ENCODE data around the gene HSD17B11.
"Not testable (repeated sequence)": the region's sequence is repeated elsewhere in the genome, so short reads cannot be mapped to it uniquely, and the experiment has no call there.

HSD17B11 gene

DNA sequence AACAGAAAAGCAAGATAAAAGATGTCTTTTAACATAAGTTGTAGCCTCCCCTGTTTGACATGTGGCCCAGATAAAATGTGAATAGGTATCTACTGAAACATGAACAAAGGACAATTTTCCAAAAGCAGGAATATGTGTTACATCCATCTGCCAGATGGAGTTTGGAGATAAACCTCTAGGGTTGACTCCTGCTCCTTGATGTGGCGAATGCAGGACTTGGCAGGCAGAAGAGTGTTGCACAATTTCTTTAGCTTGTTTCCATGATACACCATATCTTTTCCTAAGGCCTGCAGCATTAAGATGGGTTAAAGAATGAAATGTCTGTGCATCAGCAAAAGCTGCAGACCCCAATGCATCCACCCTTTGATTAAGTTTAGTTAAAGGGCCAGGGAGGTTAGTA lies 12.7 kb upstream of the HSD17B11 start:
- not testable (repeated sequence) for DNase-seq

DNA sequence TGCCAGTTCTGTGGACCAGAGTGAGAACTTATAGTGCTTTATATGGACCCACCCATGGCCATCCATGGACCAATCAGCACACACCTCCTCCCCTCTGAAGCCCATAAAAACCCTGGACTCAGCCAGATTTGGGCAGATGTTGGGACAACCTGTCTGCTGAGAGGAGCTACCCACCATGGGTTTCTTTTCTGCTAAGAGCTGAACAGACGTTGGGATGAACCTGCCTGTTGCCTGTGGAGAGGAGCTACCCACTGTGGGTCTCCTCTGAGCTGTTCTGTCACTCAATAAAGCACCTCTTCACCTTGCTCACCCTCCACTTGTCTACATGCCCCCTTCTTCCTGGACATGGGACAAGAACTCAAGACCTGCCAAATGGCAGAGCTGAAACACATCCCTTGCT lies 9.0 kb upstream of the HSD17B11 start:
- no peak for DNase-seq

DNA sequence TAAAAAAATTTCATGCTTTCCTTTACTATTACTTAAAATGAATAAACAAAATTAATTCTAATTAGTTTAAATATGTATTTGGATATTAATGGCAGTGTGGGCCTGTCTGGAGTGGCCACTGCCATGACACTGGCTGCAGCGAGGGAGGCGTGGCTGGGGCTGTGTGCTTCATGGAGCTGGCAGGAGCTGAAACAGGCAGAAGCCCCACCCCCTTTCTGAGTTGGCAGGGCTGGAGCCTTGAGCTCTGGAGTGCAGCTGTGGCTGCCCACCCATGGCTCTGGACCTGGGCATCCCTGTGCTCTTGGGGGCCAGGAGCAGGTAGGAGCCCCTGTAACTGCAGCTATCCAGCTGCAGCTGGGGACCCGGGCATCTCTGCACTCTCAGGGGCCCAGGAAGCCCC lies 8.2 kb upstream of the HSD17B11 start:
- DNase-seq: no peak

DNA sequence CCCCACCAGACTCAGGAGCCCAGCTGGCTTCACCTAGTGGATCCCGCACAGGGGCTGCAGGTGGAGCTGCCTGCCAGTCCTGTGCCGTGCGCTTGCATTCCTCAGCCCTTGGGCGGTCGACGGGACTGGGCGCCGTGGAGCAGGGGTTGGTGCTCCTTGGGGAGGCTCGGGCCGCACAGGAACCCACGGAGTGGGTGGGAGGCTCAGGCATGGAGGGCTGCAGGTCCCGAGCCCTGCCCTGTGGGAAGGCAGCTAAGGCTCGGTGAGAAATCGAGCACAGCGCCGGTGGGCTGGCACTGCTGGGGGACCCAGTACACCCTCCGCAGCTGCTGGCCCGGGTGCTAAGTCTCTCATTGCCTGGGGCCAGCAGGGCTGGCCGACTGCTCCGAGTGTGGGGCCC lies 4.9 kb upstream of the HSD17B11 start:
- DNase-seq: not testable (repeated sequence)

DNA sequence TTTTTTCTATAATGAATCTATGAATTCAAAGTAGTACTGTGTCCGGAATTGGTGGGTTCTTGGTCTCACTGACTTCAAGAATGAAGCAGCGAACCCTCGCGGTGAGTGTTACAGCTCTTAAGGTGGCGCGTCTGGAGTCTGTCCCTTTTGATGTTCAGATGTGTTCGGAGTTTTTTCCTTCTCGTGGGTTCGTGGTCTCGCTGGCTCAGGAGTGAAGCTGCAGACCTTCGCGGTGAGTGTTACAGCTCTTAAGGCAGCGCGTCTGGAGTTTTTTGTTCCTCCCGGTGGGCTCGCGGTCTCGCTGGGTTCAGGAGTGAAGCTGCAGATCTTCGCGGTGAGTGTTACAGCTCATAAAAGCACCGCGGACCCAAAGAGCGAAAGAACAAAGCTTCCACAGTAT lies 4.1 kb upstream of the HSD17B11 start:
- DNase-seq: not testable (repeated sequence)

DNA sequence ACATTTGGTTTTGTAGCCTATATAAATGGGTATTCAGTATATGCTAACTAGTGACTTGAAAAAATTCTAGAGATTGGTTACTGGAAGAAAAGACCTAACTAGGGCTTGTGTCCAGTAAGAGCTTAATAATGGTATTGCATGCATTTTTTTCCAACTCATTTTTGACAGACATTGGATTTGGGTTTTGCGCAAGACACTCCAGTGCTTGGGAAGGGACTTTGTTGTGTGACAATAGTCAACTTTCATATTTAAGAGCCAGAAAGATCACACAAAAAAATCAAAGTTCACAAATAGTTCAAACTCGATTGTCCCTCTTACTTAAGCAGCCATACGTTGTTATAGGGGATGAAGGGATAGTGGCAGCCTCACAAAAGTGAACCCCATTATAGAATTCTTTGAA lies 1.2 kb upstream of the HSD17B11 start:
- no peak for DNase-seq

DNA sequence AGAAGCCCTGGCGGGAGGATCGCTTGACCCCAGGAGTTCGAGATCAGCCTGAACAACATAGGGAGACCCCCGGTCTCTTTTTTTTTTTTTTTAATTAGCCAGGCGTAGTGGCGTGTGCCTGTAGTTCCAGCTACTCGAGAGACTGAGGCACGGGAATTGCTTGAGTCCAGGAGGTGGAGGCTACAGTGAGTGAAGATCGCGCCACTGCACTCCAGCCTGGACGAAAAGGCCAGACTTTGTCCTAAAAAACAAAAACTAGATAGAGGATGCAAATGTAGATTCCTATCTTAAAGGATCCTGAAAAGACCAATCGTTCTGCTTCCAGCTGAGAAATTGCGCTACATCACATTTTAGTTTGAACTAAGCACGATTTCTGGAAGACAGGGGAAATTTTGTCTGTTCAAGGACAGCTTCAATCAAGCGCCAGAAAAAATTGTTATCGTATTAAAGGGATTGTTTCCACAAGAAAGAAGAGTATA lies 627 bp upstream of the HSD17B11 start:
- no peak for DNase-seq

DNA sequence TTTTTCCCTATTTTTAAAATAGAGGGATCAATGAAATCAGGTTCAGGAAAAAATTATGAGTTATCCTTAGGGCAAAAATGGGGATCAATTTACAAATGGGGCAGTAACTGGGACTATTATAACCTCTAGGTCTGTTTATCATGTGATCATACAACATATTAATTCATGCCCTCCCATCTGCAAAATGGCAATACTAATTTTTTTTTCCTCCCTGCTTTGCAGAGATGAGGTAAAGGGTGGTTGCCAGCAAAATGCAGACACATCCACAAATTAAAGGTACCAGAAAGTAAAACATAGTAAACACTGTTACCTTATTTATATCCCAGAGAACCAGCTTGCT lies 467 bp downstream of the HSD17B11 start:
- DNase-seq: no peak

DNA sequence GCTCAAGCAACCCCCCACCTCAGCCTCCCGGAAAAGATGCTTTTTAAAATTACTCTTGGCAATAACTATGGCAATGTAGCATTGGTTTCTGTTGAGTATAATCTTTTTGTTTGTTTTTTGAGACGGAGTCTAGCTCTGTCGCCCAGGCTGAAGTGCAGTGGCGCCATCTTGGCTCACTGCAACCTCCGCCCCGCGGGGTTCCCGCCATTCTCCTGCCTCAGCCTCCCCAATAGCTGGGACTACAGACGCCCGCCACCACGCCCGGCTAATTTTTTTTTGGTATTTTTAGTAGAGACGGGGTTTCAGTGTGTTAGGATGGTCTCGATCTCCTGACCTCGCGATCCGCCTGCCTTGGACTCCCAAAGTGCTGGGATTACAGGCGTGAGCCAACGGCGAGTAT lies 933 bp downstream of the HSD17B11 start:
- DNase-seq: peak; percentile 15

DNA sequence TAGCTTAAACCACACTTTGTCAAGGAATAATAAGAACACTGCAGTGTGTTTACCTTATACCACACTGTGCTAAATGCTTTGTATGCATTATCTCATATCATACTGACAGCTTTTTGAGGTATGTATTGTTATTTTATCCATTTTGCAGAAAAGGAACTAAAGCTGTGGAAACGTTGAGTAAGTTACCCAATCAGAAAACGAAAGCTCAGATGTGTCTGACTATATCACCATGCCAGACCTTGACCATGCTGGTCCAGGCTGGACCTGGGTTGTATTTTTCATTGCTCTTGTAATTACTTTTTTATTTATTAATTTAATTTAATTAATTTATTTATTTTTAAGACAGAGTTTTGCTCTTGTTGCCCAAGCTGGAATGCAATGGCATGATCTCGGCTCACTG lies 2.1 kb downstream of the HSD17B11 start:
- no peak for DNase-seq

DNA sequence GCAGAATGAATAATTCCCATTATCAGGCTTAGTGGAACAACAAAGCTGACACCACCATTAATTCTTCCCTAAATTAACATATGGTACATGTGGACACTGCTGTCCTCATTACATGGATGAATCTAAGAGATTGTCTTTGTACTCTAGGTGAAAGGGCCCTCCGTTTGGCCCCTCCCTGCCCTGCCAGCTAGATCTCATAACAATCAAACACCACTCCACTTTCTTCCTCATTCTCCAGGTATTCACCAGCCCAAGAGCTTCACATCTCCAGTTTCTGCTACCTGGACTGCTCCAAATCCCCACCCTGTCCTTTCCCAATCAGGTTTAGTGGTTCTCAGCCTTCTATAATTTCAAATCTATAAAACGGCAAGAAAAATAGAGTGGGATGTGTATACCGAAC lies 3.8 kb downstream of the HSD17B11 start:
- DNase-seq: no peak

DNA sequence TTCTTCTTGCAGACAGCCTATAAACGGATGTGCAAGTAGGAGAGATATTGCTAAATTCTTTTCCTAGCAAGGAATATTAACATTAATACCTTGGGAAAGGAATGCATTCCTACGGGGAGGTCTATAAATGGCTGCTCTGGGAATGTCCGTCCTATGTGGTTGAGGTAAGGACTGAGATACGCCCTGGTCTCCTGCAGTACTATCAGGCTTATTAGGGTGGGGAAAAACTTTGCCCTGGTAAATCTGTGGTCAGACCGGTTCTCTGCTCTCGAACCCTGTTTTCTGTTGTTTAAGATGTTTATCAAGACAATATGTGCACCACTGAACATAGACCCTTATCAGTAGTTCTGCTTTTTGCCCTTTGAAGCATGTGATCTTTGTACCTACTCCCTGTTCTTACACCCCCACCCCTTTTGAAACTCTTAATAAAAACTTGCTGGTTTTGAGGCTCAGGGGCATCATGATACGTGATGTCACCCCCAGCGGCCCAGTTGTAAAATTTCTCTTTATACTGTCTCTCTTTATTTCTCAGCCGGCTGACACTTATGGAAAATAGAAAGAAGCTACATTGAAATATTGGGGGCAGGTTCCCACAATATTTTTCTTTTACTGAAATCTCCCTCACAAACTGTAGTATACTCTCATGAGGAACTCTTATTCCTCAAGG lies 6.4 kb downstream of the HSD17B11 start:
- DNase-seq: not testable (repeated sequence)

DNA sequence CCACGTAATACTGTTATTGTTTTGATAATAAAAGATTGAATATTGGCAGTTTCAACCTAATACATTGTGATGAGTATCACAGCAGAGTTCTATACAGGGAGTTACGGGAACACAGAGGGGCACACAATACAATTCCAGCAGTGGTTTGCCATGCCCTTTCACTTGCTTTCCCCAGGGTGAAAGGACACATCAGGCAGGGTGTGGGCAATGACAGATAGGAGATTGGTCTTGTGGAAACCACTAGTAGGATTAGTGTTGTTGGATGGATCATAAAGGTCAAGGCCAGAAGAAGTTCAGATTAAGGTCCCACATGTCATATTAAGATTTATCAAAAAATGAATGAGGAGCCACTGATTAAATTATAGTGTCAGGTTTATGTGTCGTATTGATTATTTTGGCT lies 8.1 kb downstream of the HSD17B11 start:
- DNase-seq: no peak

DNA sequence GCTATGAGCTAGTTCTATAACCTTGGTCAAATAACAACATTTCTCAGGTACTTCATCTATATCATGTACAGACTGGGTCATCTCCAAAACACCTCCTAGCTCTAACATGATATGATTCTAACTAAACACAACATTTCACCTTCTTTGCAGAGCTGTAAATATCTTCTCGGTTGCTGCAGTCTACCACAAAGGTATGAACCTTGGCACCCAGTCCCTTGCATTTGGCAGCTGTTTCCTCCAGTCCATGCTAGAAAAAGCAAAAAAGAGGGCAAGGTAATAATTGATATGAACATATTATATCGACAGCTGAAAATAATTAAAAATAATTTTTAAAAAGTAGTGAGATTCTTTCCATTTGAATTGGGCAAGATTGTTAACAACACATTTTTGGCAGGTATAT lies 8.9 kb downstream of the HSD17B11 start:
- DNase-seq: no peak

DNA sequence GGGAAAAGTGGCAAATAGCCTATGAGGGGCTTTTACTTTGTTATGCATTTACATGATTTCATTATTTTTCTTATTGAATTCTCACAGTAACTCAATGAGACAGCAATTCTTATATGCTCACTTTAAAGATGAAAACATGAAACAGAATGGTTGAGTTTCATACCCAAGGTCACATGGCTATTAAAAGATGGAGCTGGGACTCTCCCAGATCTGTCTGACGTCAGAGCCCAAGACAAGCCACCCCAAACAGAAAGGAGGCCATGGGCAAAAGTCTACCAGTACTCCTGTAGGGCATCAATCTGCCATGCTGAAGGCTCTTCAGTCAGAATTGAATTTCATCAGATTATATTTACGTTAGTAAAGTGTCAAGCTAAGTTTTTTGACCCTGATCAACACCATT lies 13.2 kb downstream of the HSD17B11 start:
- no peak for DNase-seq

DNA sequence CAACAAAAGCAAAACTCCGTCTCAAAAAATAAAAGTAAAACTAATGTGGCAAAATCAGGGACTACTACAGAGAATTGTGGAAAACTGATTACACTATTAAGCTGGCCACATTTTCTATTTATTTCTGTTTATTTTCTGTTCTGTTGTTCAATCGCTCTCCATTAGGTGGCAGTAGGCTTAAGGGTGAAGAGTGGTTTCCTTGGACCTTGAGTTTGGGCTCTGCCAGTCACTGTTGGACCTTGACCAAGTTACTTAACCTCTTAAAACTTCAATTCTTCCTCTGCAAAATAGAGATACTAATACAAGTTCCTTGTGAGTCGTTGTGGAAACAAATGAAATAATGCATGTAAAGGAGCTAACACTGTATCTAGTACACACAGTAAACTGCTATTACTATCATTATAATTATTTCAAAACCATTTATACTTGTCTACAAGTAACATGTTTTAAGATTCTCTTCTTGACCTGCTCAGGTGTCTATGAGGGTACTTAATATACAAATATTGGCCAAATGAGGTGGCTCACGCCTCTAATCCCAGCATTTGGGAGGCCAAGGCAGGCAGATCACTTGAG lies 15.2 kb downstream of the HSD17B11 start:
- DNase-seq: no peak

DNA sequence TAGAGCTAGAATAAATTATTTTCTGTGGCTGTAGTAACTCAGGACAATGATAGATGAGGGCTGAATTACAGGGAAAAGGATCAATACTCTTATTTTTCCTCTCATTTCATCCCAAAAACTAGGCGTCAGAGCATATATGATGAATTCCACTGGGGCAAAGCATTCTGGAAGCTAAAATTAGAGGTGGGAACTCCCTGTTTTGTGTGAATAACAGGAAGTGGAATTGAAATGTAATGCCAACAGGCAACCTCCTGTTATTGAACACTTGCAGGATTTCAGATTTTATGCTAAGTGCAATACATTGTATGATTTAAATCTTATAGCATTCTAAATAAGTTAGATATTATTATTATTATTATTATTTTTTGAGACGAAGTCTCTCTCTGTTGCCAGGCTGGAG lies 20.9 kb downstream of the HSD17B11 start:
- no peak for DNase-seq

DNA sequence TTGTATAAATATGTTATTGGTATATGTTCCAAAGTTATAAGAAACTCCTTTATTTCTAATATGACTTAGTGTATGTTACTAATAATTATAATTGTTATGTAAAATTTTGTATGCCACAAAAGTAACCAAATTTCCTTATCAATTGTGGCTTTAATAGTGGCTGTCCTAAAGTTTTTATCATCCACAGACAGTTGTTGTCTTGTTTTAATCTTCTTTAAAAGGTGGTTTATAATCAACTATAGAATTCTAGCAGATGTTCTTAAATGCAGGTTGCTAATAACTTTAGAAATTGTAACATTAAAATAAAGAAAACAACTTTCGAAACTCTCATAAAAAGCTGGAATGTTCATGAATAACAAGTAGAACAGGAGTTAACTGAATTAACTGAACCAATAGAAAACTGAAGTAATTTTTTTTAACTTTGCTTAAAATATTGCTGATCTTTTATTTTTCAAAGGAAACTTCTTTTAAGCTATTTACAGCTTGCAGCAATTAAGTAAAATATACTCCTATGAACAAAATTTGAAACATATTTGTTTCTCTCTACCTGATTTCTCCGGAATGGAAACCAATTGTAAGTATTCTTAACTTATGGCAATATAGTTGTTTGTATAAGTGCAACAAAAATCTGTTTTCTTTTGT lies 24.3 kb downstream of the HSD17B11 start:
- no peak for DNase-seq

DNA sequence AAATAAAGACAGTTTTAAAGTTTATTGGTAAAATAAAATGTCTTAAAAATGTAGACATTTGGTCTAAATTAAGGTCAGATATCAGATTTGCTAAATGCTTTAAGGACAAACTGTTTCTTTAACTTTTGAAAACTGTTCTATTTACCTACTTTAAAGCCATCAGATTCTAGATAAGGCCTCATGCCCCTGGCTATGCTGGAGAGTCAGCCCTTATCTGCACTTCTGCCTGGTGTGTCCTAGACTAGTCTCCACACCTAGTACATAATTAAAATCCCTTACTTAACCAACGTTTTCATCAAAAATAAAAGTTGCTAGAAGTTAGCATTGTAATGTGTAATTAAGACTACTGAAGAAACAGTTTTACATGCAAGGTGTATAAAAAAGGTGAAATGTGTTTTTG lies 25.6 kb downstream of the HSD17B11 start:
- DNase-seq: no peak

DNA sequence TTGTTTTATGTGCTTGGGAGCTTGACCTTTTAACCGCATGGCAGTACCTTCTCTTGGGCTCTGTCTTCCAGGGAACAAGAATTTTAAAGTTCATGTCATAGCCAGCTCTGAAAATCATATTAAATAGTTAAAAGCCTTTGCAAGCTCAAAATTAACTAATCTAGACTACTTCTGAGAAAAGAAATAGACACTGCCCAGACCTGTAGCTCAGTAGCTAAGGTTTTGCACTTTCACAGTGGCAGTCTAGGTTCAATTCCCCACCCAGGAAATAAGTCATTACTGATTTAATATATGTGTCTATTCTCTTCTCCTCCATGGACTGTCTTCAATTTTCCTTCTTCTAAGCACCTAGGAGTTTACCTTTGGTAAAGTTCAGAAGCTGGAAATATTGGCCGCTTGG lies 27.4 kb downstream of the HSD17B11 start:
- no peak for DNase-seq

DNA sequence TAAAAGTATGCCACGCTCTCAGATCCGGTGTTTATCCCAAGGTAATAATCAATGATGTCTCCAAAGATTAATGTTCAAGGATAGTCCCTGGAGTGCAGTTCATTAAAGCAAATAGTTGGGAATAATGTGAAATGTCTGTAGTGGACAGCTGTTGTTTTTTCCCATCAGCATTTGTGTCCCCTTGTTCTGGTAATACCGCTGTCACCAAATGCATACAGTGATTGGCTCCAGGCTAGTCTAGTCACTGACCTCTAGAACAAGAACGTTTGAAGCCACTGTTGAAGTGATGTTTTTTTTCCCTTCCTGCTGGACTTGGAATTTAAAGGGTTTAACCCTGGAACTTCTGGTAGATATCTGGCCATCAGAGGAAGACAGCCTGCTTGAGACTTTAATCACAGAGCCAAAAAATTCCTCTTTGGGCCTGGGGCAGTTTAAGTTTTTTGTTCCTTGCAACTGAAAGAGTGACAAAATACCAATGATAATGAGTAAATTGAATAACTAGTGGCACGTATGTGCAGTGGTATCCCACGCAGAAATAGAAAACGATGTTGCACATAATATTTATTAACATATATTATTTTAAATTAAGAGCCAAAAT lies 30.6 kb downstream of the HSD17B11 start:
- no peak for DNase-seq

DNA sequence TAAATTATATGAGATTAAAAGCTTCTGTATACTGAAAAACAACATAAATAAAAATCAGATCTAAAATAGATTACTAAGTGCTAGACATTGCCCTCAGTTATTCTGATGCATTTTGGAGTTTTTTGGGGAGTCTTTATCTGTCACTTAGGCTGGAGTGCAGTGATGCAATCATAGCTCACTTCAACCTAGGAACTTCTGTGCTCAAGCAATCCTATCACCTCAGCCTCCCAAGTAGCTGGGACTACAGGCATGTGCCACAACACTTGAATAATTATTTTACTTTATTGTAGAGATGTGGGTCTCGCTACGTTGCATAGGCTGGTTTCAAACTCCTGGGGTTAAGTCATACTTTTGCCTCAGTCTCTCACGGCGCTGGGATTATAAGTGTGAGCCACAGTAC lies 31.7 kb downstream of the HSD17B11 start:
- DNase-seq: no peak

DNA sequence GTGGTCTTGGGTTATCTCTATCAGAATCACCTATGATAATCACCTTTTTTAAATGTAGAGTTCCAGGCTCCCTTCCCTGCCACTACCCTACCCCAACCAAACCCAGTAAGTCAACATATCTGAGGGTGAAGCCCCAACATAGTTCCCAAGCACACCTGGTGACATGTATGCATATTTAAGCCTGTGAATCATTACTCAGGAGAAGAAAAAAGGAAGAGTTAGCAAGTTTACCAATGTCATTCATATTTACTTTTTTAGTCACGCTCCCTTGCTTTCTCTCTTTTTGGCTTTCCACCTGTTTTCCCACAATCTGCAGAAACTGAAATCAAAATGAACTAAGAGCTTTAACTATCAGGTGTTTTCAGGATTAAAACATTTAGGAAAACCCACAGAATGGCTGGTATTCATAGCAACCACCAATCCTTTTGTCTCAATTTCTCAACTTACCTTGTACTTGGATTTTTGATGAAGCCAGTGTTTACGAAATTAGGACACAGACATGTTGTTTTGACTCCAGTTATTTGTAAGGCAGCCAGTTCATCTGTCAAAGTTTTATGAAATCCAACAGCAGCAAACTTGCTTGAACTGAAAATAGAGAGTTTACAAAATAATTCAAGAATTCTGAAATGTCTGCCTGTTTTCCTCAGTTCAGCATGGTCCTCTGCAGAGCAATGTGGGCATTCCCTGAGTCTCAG lies 34.0 kb downstream of the HSD17B11 start:
- DNase-seq: no peak

Data from stimulated activated CD4-positive, alpha-beta T cell treated with anti-CD3 and anti-CD28 coated beads, Interleukin-15, amount 100 ng/mL, for 24 hours (primary cell).